Esophagus mucosa (tissue), 1 donor: ENCODE measurements around the gene GAL3ST2. TPM values are rescaled to one million over a fixed set of nuclear protein-coding genes. Genes with fewer than 3 reads are reported as not detected.
"Not testable (repeated sequence)": the region's sequence is repeated elsewhere in the genome, so short reads cannot be mapped to it uniquely, and the experiment has no call there.

Experiments
- ATAC-seq: fragments of 200-7000 bp; cut with Tn5 transposase; one replicate; pipeline ENCODE4 v1.9.1; 2020
- total RNA-seq: library from RNA; stranded (reverse); gene quantifications from one replicate; pipeline ENCODE4 v1.2.4, GENCODE V29; 2023
- donor health status: DM: yes; HTN: yes; CAD: no.

The GAL3ST2 gene
- total RNA-seq, 1 donor from 2014 or later: not detected

DNA sequence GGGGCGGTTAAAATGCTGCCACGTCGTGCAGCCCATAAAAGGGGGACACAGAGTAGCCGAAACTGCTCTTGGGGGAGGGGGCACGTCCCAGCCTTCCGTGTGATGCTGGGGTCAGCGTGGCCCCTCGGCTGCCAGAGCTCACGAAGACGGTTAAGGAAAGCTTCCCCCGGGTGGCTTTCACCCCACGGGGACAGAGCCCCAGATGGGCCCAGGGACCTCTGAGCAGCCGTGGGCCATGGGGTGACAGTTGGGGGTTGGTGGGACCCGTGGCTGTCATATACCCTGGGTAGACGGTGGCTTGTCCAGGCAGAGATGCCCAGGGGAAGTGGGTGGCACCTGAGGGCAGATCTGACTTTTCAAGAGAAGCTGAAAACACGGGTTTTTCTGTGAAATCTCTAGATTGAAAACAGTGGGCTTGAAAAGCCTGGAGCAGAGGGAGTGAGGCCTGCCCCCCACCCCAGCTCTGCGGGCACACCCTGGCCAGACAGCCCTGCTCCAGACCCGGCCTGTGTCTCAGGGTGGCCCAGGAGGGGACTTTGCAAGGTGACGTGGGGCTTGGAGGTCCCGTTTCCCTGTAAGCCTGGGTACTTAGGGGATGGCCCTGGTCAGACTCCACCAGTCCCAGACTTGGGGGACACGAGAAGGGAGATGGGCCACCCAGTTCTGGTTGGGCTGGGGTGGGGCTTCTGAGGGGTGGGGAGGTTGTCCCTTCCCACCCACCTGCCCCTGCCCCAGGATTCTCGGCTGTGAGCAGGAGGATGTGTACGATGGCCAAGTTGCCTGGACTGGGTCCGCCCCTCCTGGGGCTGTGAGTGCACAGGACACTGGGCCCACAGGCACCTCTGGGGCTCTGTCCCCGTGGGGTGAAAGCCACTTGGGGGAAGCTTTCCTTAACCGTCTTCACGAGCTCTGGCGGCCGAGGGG, 33.0 kb downstream of the GAL3ST2 start:
- no peak for ATAC-seq

DNA sequence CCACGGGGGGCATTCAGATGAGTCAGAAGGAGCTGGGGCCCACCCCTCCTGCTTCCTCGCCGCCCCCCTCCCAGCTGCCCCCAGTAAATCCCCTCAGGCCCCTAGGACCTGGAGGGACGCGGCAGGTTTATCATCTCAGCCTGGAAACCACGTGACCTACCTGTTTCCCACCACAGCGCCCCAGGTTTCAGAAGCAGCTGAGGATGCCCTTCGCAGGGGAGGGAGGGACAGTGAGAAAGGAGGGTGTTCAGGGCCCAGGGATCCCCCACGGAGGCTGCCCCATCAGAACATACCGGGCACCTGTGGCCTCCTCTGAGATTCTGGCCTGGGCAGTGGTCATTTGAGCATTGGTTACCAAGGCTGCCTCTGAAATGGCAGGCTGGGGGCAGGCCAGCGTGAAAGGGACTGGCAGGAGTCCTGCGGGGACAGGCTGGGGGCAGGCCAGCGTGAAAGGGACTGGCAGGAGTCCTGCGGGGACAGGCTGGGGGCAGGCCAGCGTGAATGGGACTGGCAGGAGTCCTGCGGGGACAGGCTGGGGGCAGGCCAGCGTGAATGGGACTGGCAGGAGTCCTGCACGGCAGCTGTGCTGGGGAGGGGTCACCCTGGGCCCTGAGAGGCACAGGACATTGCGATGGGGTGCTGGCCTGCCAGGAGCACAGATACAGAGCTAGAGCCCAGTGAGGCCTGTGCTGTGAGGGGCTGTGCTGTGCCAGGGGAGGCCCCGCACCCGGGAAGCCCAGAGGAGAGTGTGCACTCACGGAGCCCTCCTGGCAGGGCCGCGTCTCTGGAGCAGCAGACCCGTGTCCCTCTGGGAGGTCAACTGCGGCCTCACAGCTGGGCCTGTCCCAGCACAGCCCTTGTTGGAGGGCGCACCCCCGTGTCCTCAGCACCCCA, 33.9 kb downstream of the GAL3ST2 start:
- no peak for ATAC-seq

DNA sequence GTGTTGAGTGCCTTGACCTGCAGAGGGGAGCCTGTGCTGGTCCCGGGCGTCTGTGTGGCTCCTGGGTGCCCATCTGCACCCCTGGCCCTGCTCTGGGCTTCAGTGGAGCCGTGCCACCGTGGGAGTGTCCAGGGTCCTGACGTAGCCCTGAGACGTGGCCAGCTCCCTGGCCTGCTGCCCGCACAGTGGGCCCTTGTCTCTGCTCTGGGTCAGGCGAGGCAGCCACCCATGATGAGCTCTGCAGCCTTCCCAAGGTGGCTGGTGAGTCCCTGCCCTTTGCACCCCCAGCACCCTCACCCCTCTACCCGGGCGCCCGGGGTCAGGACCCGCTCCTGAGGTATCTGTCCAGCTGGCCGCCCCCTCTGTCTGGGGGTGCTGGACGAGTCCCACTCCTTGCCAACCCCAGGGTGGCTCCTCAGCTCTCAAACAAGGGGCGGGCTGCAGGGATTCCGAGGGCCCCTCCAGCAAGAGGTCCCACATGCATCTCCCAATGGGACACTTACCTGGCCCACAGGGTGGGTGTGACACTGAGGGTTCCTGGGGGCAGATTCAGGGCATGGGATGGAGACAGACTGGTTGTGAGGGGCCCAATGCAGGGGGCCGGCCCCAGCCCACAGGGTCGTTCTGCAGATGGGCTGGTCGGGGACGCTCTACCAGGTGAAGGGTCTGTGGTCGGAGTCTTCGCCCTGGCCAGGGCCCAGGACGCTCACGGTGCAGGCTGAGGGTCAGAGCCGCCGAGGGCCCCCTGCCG, 34.8 kb downstream of the GAL3ST2 start:
- ATAC-seq: no peak

DNA sequence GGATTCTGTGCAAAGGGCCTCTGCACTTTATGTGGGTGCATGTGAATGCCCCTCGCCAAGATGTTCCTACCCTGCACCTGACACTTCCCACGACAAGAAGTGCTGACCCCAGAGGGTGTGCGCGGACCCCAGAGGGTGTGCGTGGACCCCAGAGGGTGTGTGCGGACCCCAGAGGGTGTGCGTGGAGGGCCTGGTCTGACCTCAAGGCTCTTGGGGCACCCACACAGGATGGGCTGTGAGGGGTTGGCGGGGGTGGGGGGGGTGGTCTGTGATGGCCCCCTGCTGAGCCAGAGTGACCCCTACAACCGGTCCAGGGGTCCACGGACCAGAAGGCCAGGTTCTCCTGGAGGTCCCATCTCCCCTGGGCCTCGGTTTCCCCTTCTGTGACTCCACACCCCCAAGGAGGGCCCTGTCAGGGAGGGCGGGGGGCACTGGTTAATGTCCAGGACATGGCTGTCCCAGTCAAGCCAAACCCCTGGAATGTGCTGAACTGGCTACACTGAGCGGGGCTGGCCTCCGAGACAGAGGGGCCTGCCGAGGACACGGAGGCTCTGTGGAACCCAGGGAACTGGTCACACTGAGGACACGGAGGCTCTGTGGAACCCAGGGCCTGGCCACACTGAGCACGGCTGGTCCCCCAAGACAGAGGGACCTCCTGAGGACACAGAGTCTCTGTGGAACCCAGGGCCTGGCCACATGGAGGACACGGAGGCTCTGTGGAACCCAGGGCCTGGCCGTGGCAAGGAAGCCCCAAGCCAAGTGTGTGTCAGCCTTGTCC, 35.5 kb downstream of the GAL3ST2 start:
- ATAC-seq: no peak

DNA sequence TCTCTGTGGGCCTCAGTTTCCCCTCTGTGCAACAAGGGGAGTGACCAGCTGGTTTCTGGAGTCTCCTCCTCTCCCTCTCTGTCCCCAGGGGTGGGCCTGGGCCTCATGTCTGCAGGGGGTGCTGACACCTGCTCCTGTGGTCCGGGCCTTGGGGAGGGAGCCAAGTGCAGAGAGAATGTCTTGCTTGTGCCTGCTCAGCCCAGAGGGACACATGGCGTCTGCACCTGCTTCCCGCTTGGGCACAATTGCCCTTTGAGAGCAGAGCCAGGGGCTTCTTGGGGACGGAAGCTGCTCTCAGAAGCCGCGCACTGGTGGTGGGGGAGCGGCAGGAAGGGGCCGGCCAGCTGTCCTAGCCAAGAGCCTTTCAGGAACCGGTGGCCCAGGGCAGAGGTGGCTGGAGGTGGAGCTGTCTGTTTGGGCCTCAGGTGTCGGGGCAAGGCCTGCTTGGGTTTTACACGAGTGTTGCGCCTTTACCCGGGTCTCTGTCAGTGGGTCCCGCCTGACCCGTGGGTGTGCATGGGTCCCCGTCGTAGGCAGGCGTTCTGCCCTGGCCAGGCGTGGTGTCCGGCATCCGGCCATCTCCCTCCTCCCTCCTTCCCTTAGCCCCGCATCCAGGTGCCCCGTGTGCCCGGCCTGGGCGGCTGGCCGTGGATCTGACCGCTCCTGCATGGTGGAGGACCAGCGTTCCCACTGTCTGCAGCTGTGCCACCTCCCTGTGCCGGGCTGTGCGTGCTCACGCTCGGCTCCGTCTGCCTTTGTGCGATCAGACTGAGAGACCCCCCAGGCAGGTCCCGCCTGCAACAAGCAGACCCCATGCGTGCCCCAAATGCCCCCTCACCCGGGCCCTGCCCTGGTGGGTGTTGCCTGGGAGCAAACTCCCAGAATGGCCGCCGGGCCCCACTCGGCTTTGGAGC, 36.4 kb downstream of the GAL3ST2 start:
- ATAC-seq: no peak

DNA sequence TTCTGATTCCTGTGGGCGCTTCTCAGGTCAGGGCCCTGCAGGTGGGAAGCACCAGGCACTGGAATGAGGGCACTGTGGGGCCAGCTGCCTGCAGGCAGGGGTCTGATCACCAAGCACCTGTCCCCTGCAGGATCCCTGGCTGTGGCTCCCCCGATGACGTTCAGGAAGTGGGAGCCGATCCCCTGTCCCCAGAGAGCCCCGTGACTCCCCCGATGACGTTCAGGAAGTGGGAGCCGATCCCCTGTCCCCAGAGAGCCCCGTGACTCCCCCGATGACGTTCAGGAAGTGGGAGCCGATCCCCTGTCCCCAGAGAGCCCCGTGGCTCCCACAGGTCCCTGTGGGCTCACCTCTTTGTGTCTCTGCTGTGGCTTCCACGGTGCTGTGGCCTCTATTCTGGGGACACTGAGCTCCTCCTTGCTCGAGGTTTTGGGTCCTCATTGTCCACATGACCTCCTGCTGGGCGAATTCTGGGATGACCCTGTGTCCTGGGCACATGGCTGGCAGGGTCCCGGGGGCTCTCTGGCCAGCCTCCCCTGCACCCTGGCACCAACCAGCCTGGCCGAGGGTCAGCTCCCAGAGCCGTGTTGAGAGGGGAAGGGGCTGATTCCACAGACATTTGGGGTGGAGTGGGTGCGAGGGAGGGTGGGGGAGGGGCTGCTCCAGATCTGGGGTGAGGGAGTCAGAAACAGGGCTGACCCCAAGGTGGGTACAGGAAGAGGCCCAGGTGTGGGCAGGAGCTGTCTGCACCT, 37.2 kb downstream of the GAL3ST2 start:
- ATAC-seq: no peak

DNA sequence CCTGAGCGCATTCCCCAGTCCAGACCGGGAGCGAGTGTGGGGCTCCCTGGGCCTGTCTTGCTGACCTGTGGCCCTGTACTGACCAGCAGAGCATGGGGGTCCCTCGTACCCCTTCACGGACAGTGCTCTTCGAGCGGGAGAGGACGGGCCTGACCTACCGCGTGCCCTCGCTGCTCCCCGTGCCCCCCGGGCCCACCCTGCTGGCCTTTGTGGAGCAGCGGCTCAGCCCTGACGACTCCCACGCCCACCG, 37.7 kb downstream of the GAL3ST2 start:
- ATAC-seq: no peak

DNA sequence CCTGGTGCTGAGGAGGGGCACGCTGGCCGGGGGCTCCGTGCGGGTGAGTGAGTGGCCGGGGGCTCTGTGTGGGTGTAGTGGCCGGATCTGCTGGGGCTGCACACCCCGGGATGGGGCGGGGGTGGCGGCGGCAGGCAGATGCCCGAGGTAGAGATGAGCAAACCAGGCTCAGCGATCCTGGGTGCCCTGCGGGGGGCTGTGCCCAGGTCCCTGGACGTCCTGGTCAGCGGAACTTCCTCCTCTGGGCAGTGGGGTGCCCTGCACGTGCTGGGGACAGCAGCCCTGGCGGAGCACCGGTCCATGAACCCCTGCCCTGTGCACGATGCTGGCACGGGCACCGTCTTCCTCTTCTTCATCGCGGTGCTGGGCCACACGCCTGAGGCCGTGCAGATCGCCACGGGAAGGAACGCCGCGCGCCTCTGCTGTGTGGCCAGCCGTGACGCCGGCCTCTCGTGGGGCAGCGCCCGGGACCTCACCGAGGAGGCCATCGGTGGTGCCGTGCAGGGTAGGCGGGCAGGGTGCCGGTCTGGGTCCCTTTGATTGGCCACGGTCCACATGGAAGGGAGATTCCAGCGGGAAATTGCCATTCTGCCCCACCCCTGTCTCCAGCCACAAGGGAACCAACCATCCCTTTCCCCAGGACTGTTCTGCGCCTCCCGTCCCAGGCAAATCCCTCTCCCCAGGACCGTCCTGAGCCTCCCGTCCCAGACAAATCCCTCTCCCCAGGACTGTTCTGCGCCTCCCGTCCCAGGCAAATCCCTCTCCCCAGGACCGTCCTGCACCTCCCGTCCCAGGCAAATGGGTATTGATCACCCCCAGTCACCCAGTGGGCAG, 38.2 kb downstream of the GAL3ST2 start:
- no peak for ATAC-seq

DNA sequence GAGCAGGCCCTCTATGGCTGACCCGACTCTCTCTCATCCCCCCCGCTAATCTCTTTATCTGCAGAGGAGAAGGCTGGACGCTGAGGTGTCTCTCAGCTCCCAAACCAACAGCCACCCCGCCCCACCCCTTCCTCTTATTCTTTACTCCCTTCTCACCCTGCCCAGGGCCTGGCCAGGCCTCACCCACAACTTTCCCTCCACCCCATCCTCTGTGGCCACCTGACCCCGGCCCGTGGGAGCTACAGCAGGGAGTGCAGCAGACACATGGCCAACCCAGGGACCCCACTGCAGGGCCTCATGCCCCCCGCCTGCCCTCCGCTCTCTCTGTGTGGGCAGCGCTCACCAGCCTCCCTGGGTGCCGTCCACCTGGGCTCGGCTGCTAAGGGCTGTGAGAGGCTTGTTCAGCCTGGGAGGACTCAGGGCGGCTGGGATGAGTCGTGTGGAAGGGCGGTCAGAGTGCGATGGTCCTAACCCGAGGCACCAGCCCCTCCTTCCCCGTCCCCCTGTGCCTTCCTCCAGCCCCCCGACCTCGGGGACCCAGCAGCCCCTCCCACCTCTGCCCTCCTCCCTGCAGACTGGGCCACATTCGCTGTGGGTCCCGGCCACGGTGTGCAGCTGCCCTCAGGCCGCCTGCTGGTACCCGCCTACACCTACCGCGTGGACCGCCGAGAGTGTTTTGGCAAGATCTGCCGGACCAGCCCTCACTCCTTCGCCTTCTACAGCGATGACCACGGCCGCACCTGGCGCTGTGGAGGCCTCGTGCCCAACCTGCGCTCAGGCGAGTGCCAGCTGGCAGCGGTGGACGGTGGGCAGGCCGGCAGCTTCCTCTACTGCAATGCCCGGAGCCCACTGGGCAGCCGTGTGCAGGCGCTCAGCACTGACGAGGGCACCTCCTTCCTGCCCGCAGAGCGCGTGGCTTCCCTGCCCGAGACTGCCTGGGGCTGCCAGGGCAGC, 39.1 kb downstream of the GAL3ST2 start:
- ATAC-seq: no peak

DNA sequence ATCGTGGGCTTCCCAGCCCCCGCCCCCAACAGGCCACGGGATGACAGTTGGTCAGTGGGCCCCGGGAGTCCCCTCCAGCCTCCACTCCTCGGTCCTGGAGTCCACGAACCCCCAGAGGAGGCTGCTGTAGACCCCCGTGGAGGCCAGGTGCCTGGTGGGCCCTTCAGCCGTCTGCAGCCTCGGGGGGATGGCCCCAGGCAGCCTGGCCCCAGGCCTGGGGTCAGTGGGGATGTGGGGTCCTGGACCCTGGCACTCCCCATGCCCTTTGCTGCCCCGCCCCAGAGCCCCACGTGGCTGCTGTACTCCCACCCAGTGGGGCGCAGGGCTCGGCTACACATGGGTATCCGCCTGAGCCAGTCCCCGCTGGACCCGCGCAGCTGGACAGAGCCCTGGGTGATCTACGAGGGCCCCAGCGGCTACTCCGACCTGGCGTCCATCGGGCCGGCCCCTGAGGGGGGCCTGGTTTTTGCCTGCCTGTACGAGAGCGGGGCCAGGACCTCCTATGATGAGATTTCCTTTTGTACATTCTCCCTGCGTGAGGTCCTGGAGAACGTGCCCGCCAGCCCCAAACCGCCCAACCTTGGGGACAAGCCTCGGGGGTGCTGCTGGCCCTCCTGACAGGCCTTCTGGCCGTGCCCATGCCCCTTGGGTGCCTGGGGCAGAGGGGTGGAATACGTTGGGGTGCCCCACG, 40.0 kb downstream of the GAL3ST2 start:
- ATAC-seq: no peak

DNA sequence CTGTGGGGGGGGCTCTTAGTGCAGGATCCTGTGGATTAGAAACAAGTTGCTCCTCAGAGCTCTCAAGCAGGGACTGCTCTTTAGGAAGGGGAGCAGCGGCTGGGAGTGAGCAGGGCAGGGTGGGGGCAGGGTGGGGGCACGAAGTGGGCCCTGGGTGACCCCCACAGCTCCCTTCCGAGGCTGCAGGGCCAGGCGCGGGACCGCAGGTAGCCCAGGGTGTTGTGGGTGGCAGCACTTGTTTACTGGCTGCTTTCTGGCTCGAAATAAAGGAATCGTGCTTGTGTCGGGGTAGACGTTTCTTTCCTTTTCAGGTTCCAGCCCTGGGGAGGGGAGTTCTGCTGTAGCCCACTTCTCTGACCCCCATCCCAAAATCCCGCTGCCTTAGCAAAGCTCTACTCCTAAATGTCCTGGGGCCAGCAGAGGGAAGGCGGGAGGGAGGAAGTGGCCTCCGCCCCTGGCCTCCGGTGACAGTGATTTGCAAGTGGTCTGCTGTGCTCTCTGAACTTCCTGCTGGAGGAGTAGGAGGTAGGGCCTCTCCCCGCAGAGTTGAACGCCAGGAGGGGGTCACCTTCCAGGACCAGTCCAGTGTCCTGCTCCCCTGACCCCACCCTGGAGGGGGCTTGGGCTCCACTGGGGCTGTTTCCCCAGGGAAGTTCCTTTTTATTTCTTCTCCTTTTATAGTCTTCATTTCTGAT, 40.7 kb downstream of the GAL3ST2 start:
- ATAC-seq: no peak

DNA sequence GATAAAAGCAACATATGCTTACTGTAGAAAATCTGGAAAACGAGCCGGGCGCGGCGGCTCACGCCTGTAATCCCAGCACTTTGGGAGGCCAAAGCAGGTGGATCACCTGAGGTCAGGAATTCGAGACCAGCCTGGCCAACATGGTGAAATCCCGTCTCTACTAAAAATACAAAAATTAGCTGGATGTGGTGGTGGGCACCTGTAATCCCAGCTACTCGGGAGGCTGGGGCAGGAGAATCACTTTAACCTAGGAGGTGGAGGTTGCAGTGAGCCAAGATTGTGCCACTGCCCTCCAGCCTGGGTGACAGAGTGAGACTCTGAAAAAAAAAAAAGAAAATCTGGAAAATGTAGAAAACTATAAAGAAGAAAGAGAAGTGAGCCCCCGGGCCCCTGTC, 41.2 kb downstream of the GAL3ST2 start:
- not testable (repeated sequence) for ATAC-seq

DNA sequence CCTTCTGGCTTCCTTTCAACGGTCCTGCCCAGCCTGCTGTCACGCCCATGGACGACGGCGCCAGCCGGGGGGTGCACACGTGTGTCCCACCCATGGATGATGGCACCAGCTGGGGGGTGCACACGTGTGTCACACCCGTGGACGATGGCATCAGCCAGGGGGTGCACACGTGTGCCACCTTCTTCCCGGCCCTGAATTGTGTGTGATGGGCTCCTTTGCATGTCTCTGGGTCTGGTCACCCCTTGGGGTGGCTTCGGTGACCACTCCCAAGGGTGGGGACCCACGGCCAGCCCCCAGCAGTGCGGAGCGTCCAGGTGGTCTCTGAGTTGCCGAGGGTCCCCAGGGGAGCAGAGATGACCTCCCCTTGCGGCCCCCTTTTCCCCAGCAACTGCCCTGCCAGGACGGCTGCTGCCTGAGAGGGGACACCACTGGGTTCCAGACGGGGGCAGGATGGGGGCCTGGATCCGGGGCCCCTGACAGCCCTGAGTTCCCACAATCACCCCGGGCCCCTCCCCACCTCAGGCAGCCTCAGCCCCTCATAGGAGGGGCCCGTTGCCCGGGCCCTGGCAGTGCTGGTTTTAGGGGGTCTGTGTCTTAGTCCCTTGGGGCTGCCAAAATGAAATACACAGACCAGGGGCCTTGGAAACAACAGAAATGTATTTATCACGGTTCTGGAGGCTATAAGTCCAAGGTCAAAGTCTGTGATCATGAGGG, 41.8 kb downstream of the GAL3ST2 start:
- no peak for ATAC-seq

DNA sequence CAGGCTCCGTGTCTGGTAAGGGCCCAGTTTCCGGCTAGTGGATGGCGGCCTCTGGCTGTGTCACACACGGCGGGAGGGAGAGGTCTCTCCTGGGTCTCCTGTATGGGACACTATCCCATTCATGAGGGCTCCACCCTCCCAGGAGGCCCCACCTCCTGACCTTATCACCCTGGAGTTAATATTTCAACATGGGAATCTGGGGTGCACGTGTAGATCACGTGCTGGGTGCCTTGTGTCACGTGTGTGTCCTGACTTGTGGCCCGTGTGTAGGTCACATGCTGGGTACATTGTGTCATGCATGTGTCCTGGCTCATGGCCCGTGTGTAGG, 42.3 kb downstream of the GAL3ST2 start:
- no peak for ATAC-seq

DNA sequence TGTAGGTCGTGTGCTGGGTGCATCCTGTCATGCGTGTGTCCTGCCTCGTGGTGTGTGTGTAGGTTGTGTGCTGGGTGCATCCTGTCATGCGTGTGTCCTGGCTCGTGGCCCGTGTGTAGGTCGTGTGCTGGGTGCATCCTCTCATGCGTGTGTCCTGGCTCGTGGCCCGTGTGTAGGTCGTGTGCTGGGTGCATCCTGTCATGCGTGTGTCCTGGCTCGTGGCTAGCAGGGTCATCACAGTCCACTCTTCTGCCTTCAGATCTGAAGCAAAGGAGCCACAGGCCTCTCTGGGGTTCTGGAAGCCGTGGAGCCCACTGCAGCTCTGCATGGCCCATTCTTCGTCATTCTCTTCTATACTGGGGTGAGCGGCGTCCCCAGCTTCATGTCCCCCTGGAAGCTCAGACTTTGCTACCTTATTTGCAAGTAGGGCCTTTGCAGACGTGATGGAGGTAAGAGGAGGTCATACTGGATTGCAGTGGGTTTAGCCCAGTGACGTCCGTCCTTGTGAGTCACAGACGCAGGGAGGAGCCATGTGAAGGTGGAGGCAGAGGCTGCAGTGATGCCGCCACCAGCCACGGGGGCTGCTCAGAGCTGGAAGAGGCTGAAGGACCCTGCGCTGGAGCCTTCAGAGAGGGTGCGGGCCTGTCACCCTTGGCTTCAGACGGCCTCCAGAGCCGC, 43.5 kb downstream of the GAL3ST2 start:
- ATAC-seq: not testable (repeated sequence)
